K562 (cell line): Measurements from ENCODE around the gene COQ3. TPM values are rescaled to one million over a fixed set of nuclear protein-coding genes. Genes with fewer than 3 reads are reported as not detected.

Source experiments
- ARID4B ChIP-seq: sonication (generic); formaldehyde crosslinking; IDR thresholded peaks from 2 replicates; pipeline ENCODE4 v1.8.0; 2022; ENCODE audit warnings: mild to moderate bottlenecking, missing genetic modification reagents
- CAMTA2 ChIP-seq: fragments of 250-450 bp; sonication (Bioruptor Pico); conservative IDR thresholded peaks from 2 replicates; pipeline ENCODE4 v1.5.1; 2022
- CREB3 ChIP-seq: fragments of 450-650 bp; conservative IDR thresholded peaks from 2 replicates; pipeline ENCODE4 v1.6.1; 2016; ENCODE audit warnings: missing genetic modification characterization, low read depth, mild to moderate bottlenecking, missing compliant biosample characterization, moderate library complexity
- CSDE1 ChIP-seq, 2 experiments: fragments of 450-650 bp; IDR thresholded peaks; 2 replicates each; pipeline ENCODE4 v1.6.1; 2016; ENCODE audit warnings: mild to moderate bottlenecking in 1 of 2
- FOXA1 ChIP-seq: fragments of 450-650 bp; IDR thresholded peaks from 2 replicates; pipeline ENCODE4 v1.6.1; 2016; ENCODE audit warnings: mild to moderate bottlenecking, borderline replicate concordance
- FOXO4 ChIP-seq: fragments of 450-650 bp; formaldehyde crosslinking; IDR thresholded peaks from 2 replicates; pipeline ENCODE4 v1.4.0; 2020; ENCODE audit warnings: mild to moderate bottlenecking, moderate library complexity
- KDM2B ChIP-seq: fragments of 250-450 bp; sonication (Bioruptor Pico); IDR thresholded peaks from 2 replicates; pipeline ENCODE4 v1.8.0; 2021; ENCODE audit warnings: mild to moderate bottlenecking, moderate library complexity
- KLF13 ChIP-seq: fragments of 450-650 bp; IDR thresholded peaks from 2 replicates; pipeline ENCODE4 v1.6.1; 2016; ENCODE audit warnings: missing genetic modification characterization, low read depth, mild to moderate bottlenecking, missing compliant biosample characterization, moderate library complexity, borderline replicate concordance
- MBD2 ChIP-seq: sonication (generic); IDR thresholded peaks from 2 replicates; pipeline ENCODE4 v1.6.1; 2016; ENCODE audit warnings: low read depth, borderline replicate concordance
- MEF2A ChIP-seq: IDR thresholded peaks from 2 replicates; pipeline ENCODE4 v1.6.1; 2011; ENCODE audit warnings: low read depth, mild to moderate bottlenecking, low read length, moderate library complexity; ENCODE audit not compliant: control insufficient read depth
- NELFE ChIP-seq: IDR thresholded peaks from 2 replicates; pipeline ENCODE4 v1.6.1; 2011; ENCODE audit warnings: mild to moderate bottlenecking; ENCODE audit not compliant: insufficient read depth, insufficient read length
- RUNX1 ChIP-seq: sonication (generic); IDR thresholded peaks from 2 replicates; pipeline ENCODE4 v1.6.1; 2016; ENCODE audit warnings: antibody characterized with exemption, low read depth
- SP1 ChIP-seq: sonication (generic); formaldehyde crosslinking; IDR thresholded peaks from 2 replicates; pipeline ENCODE4 v1.8.1; 2022; ENCODE audit warnings: mild to moderate bottlenecking, missing genetic modification reagents
- TAL1 ChIP-seq: fragments of 450-650 bp; IDR thresholded peaks from 2 replicates; pipeline ENCODE4 v1.6.1; 2016; ENCODE audit warnings: mild to moderate bottlenecking
- TBP ChIP-seq: optimal IDR thresholded peaks from 2 replicates; pipeline ENCODE3; 2011; ENCODE audit warnings: low read depth, low read length, improper control_type of control experiment
- ZBTB1 ChIP-seq: sonication (generic); formaldehyde crosslinking; IDR thresholded peaks from 2 replicates; pipeline ENCODE4 v1.8.1; 2023; ENCODE audit warnings: missing genetic modification reagents, low read depth, mild to moderate bottlenecking, borderline replicate concordance
- ZNF134 ChIP-seq: fragments of 250-450 bp; sonication (Bioruptor Pico); conservative IDR thresholded peaks from 2 replicates; pipeline ENCODE4 v1.4.0; 2020
- ZNF324 ChIP-seq: fragments of 250-450 bp; sonication (Bioruptor Pico); IDR thresholded peaks from 2 replicates; pipeline ENCODE4 v1.4.0; 2020; ENCODE audit warnings: mild to moderate bottlenecking
- ZNF347 ChIP-seq: fragments of 450-650 bp; formaldehyde crosslinking; IDR thresholded peaks from 2 replicates; pipeline ENCODE4 v1.4.0; 2020; ENCODE audit warnings: low read depth, mild to moderate bottlenecking, moderate library complexity
- ZNF766 ChIP-seq: fragments of 200-800 bp; sonication (Bioruptor generic); conservative IDR thresholded peaks from 2 replicates; pipeline ENCODE4 v1.6.1; 2016; ENCODE audit warnings: missing genetic modification characterization, missing compliant biosample characterization
- polyA plus RNA-seq, 8 experiments: library from polyadenylated mRNA; depleted of rRNA in 4 of 8; stranded (reverse) in 5 of 8; unstranded in 3 of 8; fragments of >200 nt; fragmentation: Nextera tagmentation in 2 of 8; fragmentation: Illumina TruSeq in 1 of 8; extraction: Ambion mirVana in 2 of 8; extraction: Trizol in 1 of 8; gene quantifications; 2 replicates each; pipeline versions ENCODE4 v1.2.1 to v1.2.3, GENCODE V29; 2011 to 2014; ENCODE audit warnings: inconsistent platforms in 1 of 8, missing spikeins in 1 of 8
- total RNA-seq, 7 experiments: library from RNA; depleted of rRNA in 6 of 7; stranded (reverse); fragments of >200 nt in 6 of 7; fragmentation: Illumina TruSeq in 2 of 7; extraction: Trizol in 2 of 7; gene quantifications; 2 replicates each; pipeline versions ENCODE4 v1.2.1 to v1.2.3, GENCODE V29; 2011 to 2021; ENCODE audit warnings: low replicate concordance in 1 of 7

The COQ3 gene
- total and polyA plus RNA-seq, 9 of the 15 experiments (the other 6 are each of a cell fraction or from before 2014, with no cell fraction given), result 16.9 to 137 (median 33.9) TPM

GRCh38 chr6:99425647-99426450 is 31.9 kb upstream of the COQ3 start (continued):
- TF ChIP-seq ZNF766 (CRISPR knock-in tag) (no peak; the same call in 1 of the 2 replicates), RUNX1 (no peak), MEF2A (no peak), SP1 (CRISPR knock-in tag) (no peak), ZNF324 (no peak), KLF13 (tag) (no peak), MBD2 (no peak), CREB3 (tag) (no peak; the same call in 1 of the 2 replicates), CSDE1 (IDR thresholded peaks at IDR 0.05) (no peak), CAMTA2 (CRISPR knock-in tag) (no peak), ZNF347 (CRISPR knock-in tag) (no peak), FOXO4 (CRISPR knock-in tag) (no peak), TAL1 (no peak), NELFE (no peak), TBP (peak; percentile 64), ZNF134 (CRISPR knock-in tag) (0 out of 2 replicates have a peak, but pooled peaks have one; percentile 32), FOXA1 (no peak), KDM2B (CRISPR knock-in tag) (no peak), ZBTB1 (CRISPR knock-in tag) (peak; percentile 50; the same call in 1 of the 2 replicates), ARID4B (CRISPR knock-in tag) (no peak)
